Epithelial cell of proximal tubule (primary cell): ENCODE results near the gene NPPB. TPM values are rescaled to one million over a fixed set of nuclear protein-coding genes. Genes with fewer than 3 reads are reported as not detected.

Experiments used
- DNase-seq: peaks from one replicate; pipeline ENCODE4 v3.0.0-alpha.2; 2011; ENCODE audit warnings: low read depth
- H3K4me3 ChIP-seq: 2 replicates; pipeline ENCODE4 v1.5.1; 2011; ENCODE audit warnings: low read depth, mild to moderate bottlenecking, low read length
- CTCF ChIP-seq: conservative IDR thresholded peaks from 2 replicates; pipeline ENCODE4 v1.5.1; 2012; ENCODE audit warnings: low read depth, mild to moderate bottlenecking, low read length
- total RNA-seq: library from RNA; depleted of rRNA; stranded (reverse); fragments of >200 nt; gene quantifications from 2 replicates; pipeline ENCODE4 v1.2.3, GENCODE V29; 2015

Gene NPPB
- total RNA-seq, 1 donor from 2014 or later: 3.5 TPM

GRCh38 chr1:11874624-11875023, 15.9 kb upstream of the NPPB start:
- no peak overlapping the region for H3K4me3 ChIP-seq
- no peak for DNase-seq
- TF ChIP-seq CTCF: no peak

DNA sequence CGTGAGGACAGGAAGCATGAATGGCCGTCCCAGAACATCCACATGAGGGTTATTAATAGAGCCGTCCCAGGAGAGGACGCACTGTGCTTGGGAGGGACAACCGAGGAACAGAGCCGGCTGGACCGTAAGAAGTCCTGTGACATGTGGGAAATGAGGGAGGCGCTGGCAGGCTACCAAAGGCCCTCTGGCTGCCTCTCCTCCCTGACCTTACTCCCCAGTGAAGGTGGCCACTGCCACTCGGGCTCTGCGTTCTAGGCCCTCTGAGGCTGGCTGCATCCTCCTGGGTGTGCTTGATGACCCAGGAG, 15.5 kb upstream of the NPPB start:
- no peak for DNase-seq
- no peak overlapping the region for H3K4me3 ChIP-seq
- no peak for TF ChIP-seq CTCF

DNA sequence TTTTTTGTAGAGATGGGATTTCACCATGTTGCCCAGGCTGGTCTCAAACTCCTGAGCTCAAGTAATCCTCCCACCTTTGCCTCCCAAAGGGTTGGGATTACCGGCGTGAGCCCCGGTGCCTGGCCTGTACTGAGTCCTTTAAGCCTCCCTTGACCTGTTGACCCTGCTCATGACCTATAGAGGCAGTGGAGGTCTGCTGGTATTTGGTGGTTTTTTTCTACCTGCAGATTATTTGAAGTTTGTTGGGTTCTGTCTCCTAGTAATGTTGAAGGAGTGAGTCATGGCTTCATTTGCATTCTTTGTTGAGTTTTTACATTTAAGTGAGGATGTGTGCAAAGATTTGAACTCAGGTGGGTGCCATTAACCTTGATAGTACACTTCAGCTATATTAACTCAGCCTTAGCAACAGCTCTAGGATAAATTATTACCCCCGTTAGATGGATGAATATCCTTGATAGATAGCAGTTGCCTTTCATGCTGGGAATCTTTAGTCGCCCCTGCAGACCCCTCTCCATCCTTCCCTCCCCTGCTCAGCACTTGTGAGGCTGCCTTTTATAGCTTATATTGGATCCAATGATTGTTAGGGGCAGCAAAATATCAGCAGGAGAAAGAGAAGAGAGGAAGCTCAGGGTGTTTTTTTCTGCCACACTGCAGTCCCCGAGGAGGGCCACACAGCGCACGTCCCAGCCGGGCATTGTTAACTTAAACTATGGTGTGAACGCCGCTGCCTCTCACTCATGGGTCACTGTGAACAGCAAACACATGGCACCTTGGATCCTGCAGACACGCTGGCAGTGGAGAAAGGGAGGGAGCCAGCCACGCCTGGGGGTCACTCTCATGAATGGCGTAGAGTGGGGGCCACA, 14.9 kb upstream of the NPPB start:
- no peak for DNase-seq
- H3K4me3 ChIP-seq: no peak overlapping the region
- TF ChIP-seq CTCF: no peak

GRCh38 chr1:11872545-11872944, 13.8 kb upstream of the NPPB start:
- H3K4me3 ChIP-seq: no peak overlapping the region
- no peak for DNase-seq
- no peak for TF ChIP-seq CTCF

- no peak for TF ChIP-seq CTCF
- no peak for DNase-seq
- no peak overlapping the region for H3K4me3 ChIP-seq
These were observed 11.0 kb upstream of the NPPB start for GRCh38 chr1:11869650-11870207.

DNA sequence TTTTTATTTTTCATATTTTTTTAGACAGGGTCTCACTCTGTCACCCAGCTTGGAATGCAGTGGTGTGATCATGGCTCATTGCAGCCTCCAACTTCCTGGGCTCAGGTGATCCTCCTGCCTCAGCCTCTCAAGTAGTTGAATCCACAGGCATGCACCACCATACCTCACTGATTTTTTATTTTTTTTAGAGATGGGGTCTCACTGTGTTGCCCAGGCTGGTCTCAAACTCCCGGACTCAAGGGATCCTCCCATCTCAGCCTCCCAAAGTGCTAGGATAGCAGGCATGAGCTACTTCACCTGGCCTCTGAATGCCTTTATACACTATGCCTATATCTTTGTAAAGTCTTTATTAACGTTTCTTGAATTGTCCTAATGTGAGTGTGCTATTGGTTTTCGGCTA, 10.4 kb upstream of the NPPB start:
- no peak overlapping the region for H3K4me3 ChIP-seq
- no peak for TF ChIP-seq CTCF
- DNase-seq: no peak
